K562 (cell line): ENCODE data around the gene HEPACAM2. TPM values are rescaled to one million over a fixed set of nuclear protein-coding genes. Genes with fewer than 3 reads are reported as not detected.
A peak's percentile ranks its signal among the peaks of the same experiment; 100 is the strongest.

ENCODE experiments used
- BMI1 ChIP-seq: fragments of 150-350 bp; IDR thresholded peaks from 2 replicates; pipeline ENCODE4 v1.6.1; 2014; ENCODE audit warnings: low read length
- CBX1 ChIP-seq: sonication (generic); IDR thresholded peaks from 2 replicates; pipeline ENCODE4 v1.6.1; 2016; ENCODE audit warnings: antibody characterized with exemption, low read depth, mild to moderate bottlenecking
- CCAR2 ChIP-seq: fragments of 200-400 bp; formaldehyde crosslinking; IDR thresholded peaks from 2 replicates; pipeline ENCODE4 v1.6.1; 2017; ENCODE audit warnings: mild to moderate bottlenecking, low read depth, low read length
- CCNT2 ChIP-seq: IDR thresholded peaks from 2 replicates; pipeline ENCODE4 v1.6.1; 2011; ENCODE audit warnings: borderline replicate concordance, low read depth, mild to moderate bottlenecking, moderate library complexity, mixed read lengths, low read length; ENCODE audit not compliant: insufficient read length; ENCODE audit errors: extremely low read depth
- CHD4 ChIP-seq: fragments of 200-600 bp; sonication (generic); IDR thresholded peaks from 3 replicates; pipeline ENCODE4 v1.6.1; 2012; ENCODE audit warnings: low read depth, mild to moderate bottlenecking, mixed read lengths, low read length, inconsistent platforms; ENCODE audit not compliant: insufficient read depth, insufficient replicate concordance, poor library complexity, severe bottlenecking
- CTBP1 ChIP-seq: fragments of 450-650 bp; IDR thresholded peaks from 2 replicates; pipeline ENCODE4 v1.6.1; 2016; ENCODE audit warnings: borderline replicate concordance
- ESRRB ChIP-seq: fragments of 250-450 bp; sonication (Bioruptor Pico); IDR thresholded peaks from 2 replicates; pipeline ENCODE4 v1.5.0; 2020; ENCODE audit warnings: mild to moderate bottlenecking, moderate library complexity, borderline replicate concordance
- ETS2 ChIP-seq: IDR thresholded peaks from 2 replicates; pipeline ENCODE4 v1.6.1; 2016; ENCODE audit warnings: borderline replicate concordance, missing genetic modification characterization, mild to moderate bottlenecking, moderate library complexity, missing compliant biosample characterization; ENCODE audit not compliant: poor library complexity, severe bottlenecking
- ETV1 ChIP-seq: fragments of 450-650 bp; conservative IDR thresholded peaks from 2 replicates; pipeline ENCODE4 v1.6.1; 2016; ENCODE audit warnings: missing genetic modification characterization, control low read depth, low read depth, missing compliant biosample characterization
- EZH2 ChIP-seq: IDR thresholded peaks from 2 replicates; pipeline ENCODE4 v1.6.1; 2012; ENCODE audit warnings: low read depth, mild to moderate bottlenecking, inconsistent platforms, low read length, borderline replicate concordance
- FOXA3 ChIP-seq, 2 experiments: fragments of 450-650 bp in 1 of 2; sonication (generic) in 1 of 2; formaldehyde crosslinking; IDR thresholded peaks in 1 of 2; conservative IDR thresholded peaks in 1 of 2; 2 replicates each; pipeline versions ENCODE4 v1.4.0 to v1.8.0; 2020 to 2022; ENCODE audit warnings: mild to moderate bottlenecking in 2 of 2, missing genetic modification reagents in 1 of 2
- FOXK2 ChIP-seq, 2 experiments: fragments of 450-650 bp; IDR thresholded peaks in 1 of 2; conservative IDR thresholded peaks in 1 of 2; 2 replicates each; pipeline ENCODE4 v1.6.1; 2016; ENCODE audit warnings: low read depth in 2 of 2, mild to moderate bottlenecking in 1 of 2
- IFI16 ChIP-seq: fragments of 250-450 bp; sonication (Bioruptor Pico); IDR thresholded peaks from 2 replicates; pipeline ENCODE4 v2.1.2; 2022; ENCODE audit warnings: mild to moderate bottlenecking, inconsistent platforms
- NCOA2 ChIP-seq, 2 experiments: fragments of 450-650 bp; IDR thresholded peaks; 2 replicates each; pipeline ENCODE4 v1.6.1; 2018; ENCODE audit warnings: mild to moderate bottlenecking in 2 of 2, moderate library complexity in 1 of 2; ENCODE audit not compliant: partially characterized antibody in 2 of 2
- TBL1XR1 ChIP-seq, 2 experiments: IDR thresholded peaks; 2 replicates each; pipeline ENCODE4 v1.6.1; 2012; ENCODE audit warnings: improper control_type of control experiment in 2 of 2, low read length in 2 of 2, mild to moderate bottlenecking in 1 of 2
- TCF3 ChIP-seq: sonication (generic); formaldehyde crosslinking; IDR thresholded peaks from 2 replicates; pipeline ENCODE4 v1.4.0; 2020; ENCODE audit warnings: mild to moderate bottlenecking, missing genetic modification reagents
- XRCC5 ChIP-seq: fragments of 200-400 bp; formaldehyde crosslinking; IDR thresholded peaks from 2 replicates; pipeline ENCODE4 v1.6.1; 2017; ENCODE audit warnings: low read depth, mild to moderate bottlenecking, low read length
- ZC3H8 ChIP-seq: fragments of 450-650 bp; IDR thresholded peaks from 2 replicates; pipeline ENCODE4 v1.6.1; 2017
- ZFP1 ChIP-seq: fragments of 450-650 bp; formaldehyde crosslinking; IDR thresholded peaks from 2 replicates; pipeline ENCODE4 v1.4.0; 2020; ENCODE audit warnings: mild to moderate bottlenecking, mixed read lengths
- ZFP36 ChIP-seq: fragments of 150-350 bp; IDR thresholded peaks from 2 replicates; pipeline ENCODE4 v1.6.1; 2018; ENCODE audit warnings: low read length, low read depth; ENCODE audit not compliant: partially characterized antibody
- ZKSCAN8 ChIP-seq: fragments of 200-800 bp; sonication (Bioruptor generic); IDR thresholded peaks from 2 replicates; pipeline ENCODE4 v1.6.1; 2016; ENCODE audit warnings: missing genetic modification characterization, missing compliant biosample characterization
- ZNF175 ChIP-seq: fragments of 200-800 bp; sonication (Bioruptor generic); IDR thresholded peaks from 2 replicates; pipeline ENCODE4 v1.6.1; 2016; ENCODE audit warnings: low read depth, mild to moderate bottlenecking, missing genetic modification characterization, missing compliant biosample characterization
- ZNF263 ChIP-seq: sonication (generic); formaldehyde crosslinking; IDR thresholded peaks from 2 replicates; pipeline ENCODE4 v1.8.0; 2022; ENCODE audit warnings: mild to moderate bottlenecking, missing genetic modification reagents, borderline replicate concordance
- ZNF354B ChIP-seq: fragments of 250-450 bp; sonication (Bioruptor Pico); IDR thresholded peaks from 2 replicates; pipeline ENCODE4 v1.4.0; 2020
- ZNF449 ChIP-seq: fragments of 250-450 bp; sonication (Bioruptor Pico); IDR thresholded peaks from 2 replicates; pipeline ENCODE4 v1.8.0; 2022; ENCODE audit warnings: moderate library complexity, mild to moderate bottlenecking, inconsistent platforms
- ZNF644 ChIP-seq: fragments of 200-800 bp; sonication (Bioruptor generic); IDR thresholded peaks from 2 replicates; pipeline ENCODE4 v1.6.1; 2016; ENCODE audit warnings: low read depth, missing genetic modification characterization, missing compliant biosample characterization
- ZNF717 ChIP-seq: fragments of 250-450 bp; sonication (Bioruptor Pico); IDR thresholded peaks from 2 replicates; pipeline ENCODE4 v1.5.0; 2021
- polyA plus RNA-seq, 8 experiments: library from polyadenylated mRNA; depleted of rRNA in 4 of 8; stranded (reverse) in 5 of 8; unstranded in 3 of 8; fragments of >200 nt; fragmentation: Nextera tagmentation in 2 of 8; fragmentation: Illumina TruSeq in 1 of 8; extraction: Ambion mirVana in 2 of 8; extraction: Trizol in 1 of 8; gene quantifications; 2 replicates each; pipeline versions ENCODE4 v1.2.1 to v1.2.3, GENCODE V29; 2011 to 2014; ENCODE audit warnings: inconsistent platforms in 1 of 8, missing spikeins in 1 of 8
- total RNA-seq, 7 experiments: library from RNA; depleted of rRNA in 6 of 7; stranded (reverse); fragments of >200 nt in 6 of 7; fragmentation: Illumina TruSeq in 2 of 7; extraction: Trizol in 2 of 7; gene quantifications; 2 replicates each; pipeline versions ENCODE4 v1.2.1 to v1.2.3, GENCODE V29; 2011 to 2021; ENCODE audit warnings: low replicate concordance in 1 of 7
- TF ChIP-seq, protein P1 (sequence below): fragments of 250-450 bp; sonication (Bioruptor Pico); IDR thresholded peaks from 2 replicates; pipeline ENCODE4 v1.8.0; 2021; ENCODE audit warnings: moderate library complexity, mild to moderate bottlenecking, inconsistent platforms

HEPACAM2 gene
- total and polyA plus RNA-seq, 9 of the 15 experiments (the other 6 are each of a cell fraction or from before 2014, with no cell fraction given) = 2.0 to 6.5 (median 3.9) TPM

DNA sequence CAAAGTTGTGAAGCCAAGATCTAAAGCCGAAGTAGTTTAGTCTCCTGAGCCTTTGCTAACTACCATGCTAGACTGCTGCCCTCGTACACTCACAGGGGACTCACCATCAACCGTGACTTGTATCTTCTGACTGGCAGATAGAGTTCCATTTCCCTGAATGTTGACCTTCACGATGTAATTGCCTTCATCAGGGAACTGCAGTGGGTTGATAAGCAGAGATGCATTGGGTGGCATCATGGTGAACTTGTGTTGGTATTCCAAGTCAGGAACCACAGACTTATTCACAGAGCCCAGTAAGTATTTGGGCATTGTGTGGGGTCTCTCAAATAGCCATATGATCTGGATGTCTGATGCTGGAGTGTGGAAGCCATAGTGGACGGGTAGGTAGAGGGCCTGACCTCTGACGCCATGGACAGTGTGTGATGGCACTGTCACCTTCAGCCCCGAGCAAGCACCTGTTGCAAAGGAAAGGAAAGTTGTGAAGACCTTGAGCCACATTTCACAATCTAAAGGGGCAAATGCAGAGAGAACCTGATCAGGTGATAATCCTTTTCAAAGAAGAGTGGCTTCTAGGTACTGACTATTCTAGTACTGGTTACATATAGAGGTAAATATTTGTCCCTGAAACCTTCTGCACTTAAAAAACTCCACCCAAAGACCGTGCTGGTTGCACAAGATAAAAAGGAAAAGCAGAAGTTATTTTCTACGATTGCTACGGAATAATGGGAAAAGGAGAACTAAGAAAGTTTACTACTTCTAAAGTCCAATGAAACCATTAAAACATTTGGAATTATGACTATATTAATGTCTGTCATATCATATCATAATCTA is 7.1 kb downstream of the HEPACAM2 start (continued):
- TF ChIP-seq FOXA3 (CRISPR knock-in tag; conservative IDR thresholded peaks at IDR 0.05 in 1 of 2, IDR thresholded peaks at IDR 0.05 in 1 of 2) (0 out of 4 replicates have a peak, but pooled peaks of 1 of the 2 experiments have one; percentile 4), ZFP1 (CRISPR knock-in tag) (no peak), ZKSCAN8 (no peak), IFI16 (CRISPR knock-in tag) (no peak), ZC3H8 (no peak), ESRRB (CRISPR knock-in tag) (no peak), CCAR2 (no peak), CBX1 (no peak), XRCC5 (no peak), ZNF263 (no peak), ETS2 (tag) (no peak), CCNT2 (no peak), CHD4 (no peak), BMI1 (no peak), ZNF449 (CRISPR knock-in tag) (no peak), ETV1 (no peak), TBL1XR1 (IDR thresholded peaks at IDR 0.05; ENCODE audit: low read length in 2 of 2) (peak in 1 of 2 experiments; percentile 48; a peak in 1 of 4 replicates), ZFP36 (no peak), CTBP1 (peak; percentile 80), EZH2 (no peak), FOXK2 (conservative IDR thresholded peaks at IDR 0.05 in 1 of 2, IDR thresholded peaks at IDR 0.05 in 1 of 2; ENCODE audit: low read depth in 2 of 2) (0 out of 4 replicates have a peak, but pooled peaks of 1 of the 2 experiments have one; percentile 22), NCOA2 (IDR thresholded peaks at IDR 0.05; ENCODE audit: partially characterized antibody in 2 of 2) (no peak), ZNF354B (CRISPR knock-in tag) (no peak), ZNF644 (tag) (no peak), ZNF717 (CRISPR knock-in tag) (no peak), TCF3 (CRISPR knock-in tag) (peak; percentile 78), ZNF175 (CRISPR knock-in tag) (no peak)
- TF ChIP-seq, protein P1, sequence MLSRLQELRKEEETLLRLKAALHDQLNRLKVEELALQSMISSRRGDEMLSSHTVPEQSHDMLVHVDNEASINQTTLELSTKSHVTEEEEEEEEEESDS (CRISPR knock-in tag) = no peak
